Urinary bladder (tissue), 4 donors: ENCODE results near the gene SASS6. TPM values are rescaled to one million over a fixed set of nuclear protein-coding genes. Genes with fewer than 3 reads are reported as not detected.
"Not testable (repeated sequence)": the region's sequence is repeated elsewhere in the genome, so short reads cannot be mapped to it uniquely, and the experiment has no call there.

Experiments used
- DNase-seq: peaks from one replicate; pipeline ENCODE4 v3.0.0-alpha.2; 2015; ENCODE audit errors: extremely low spot score
- H3K27ac ChIP-seq: one replicate; pipeline ENCODE4 v1.5.1; 2013; ENCODE audit warnings: low read depth, mild to moderate bottlenecking, moderate library complexity
- H3K36me3 ChIP-seq: one replicate; pipeline ENCODE4 v1.6.1; 2013; ENCODE audit warnings: mild to moderate bottlenecking, moderate library complexity; ENCODE audit not compliant: insufficient read depth
- H3K4me1 ChIP-seq: one replicate; pipeline ENCODE4 v1.6.1; 2013; ENCODE audit warnings: mild to moderate bottlenecking, moderate library complexity; ENCODE audit not compliant: insufficient read depth
- H3K4me3 ChIP-seq: one replicate; pipeline ENCODE4 v1.5.1; 2013; ENCODE audit warnings: low read depth, low read length
- WGBS: extraction: QIAGEN DNeasy Blood & Tissue Kit; methylation state at CpG from one replicate; pipeline ENCODE4 v1.1.7; 2013; 5-methylcytosine and 5-hydroxymethylcytosine counted together
- polyA plus RNA-seq: library from polyadenylated mRNA; stranded (reverse); fragments of 200-250 nt; gene quantifications from one replicate; pipeline ENCODE4 v1.2.3, GENCODE V29; 2013
- small RNA-seq: library from RNA; depleted of rRNA; stranded (forward); fragments of <200 nt; gene quantifications from one replicate; pipeline ENCODE3, GENCODE V24; 2014
- total RNA-seq: library from RNA; depleted of rRNA; stranded (reverse); fragments of >200 nt; gene quantifications from one replicate; pipeline ENCODE4 v1.2.3, GENCODE V29; 2014
- donor health status: healthy with polysubstance abuse.
- donor health status: healthy.

Gene SASS6
- total and polyA plus RNA-seq, 2 donors = 2.4 to 8.6 TPM

- Histone ChIP-seq H3K4me1 (peaks cover 1% of the 10 kb centered on the region), H3K27ac (no peak overlapping the region), H3K4me3 (no peak overlapping the region), H3K36me3 (no peaks in the 10 kb centered on the region)
- 85% methylated on average over 4 of the region's 4 CpGs for WGBS
- no peak for DNase-seq
These were observed 82.6 kb downstream of the SASS6 start for GRCh38 chr1:100050139-100050538.

- not testable (repeated sequence) for H3K4me1 ChIP-seq, H3K4me3 ChIP-seq, DNase-seq, H3K36me3 ChIP-seq, H3K27ac ChIP-seq
- WGBS = 95% methylated on average over 11 of the region's 11 CpGs
These were observed 85.5 kb downstream of the SASS6 start for GRCh38 chr1:100047235-100047708.

GRCh38 chr1:100045206-100045605 lies 87.5 kb downstream of the SASS6 start:
- Histone ChIP-seq H3K4me3 (no peak overlapping the region), H3K27ac (no peak overlapping the region), H3K36me3 (no peaks in the 10 kb centered on the region), H3K4me1 (peaks cover under 1% of the 10 kb centered on the region)
- WGBS = 97% methylated on average over 5 of the region's 5 CpGs
- no peak for DNase-seq

- H3K27ac ChIP-seq = no peak overlapping the region
- WGBS = 12% methylated on average over 2 of the region's 2 CpGs
- H3K4me3 ChIP-seq = no peak overlapping the region
These were observed 93.1 kb downstream of the SASS6 start for GRCh38 chr1:100039591-100039990.

DNA sequence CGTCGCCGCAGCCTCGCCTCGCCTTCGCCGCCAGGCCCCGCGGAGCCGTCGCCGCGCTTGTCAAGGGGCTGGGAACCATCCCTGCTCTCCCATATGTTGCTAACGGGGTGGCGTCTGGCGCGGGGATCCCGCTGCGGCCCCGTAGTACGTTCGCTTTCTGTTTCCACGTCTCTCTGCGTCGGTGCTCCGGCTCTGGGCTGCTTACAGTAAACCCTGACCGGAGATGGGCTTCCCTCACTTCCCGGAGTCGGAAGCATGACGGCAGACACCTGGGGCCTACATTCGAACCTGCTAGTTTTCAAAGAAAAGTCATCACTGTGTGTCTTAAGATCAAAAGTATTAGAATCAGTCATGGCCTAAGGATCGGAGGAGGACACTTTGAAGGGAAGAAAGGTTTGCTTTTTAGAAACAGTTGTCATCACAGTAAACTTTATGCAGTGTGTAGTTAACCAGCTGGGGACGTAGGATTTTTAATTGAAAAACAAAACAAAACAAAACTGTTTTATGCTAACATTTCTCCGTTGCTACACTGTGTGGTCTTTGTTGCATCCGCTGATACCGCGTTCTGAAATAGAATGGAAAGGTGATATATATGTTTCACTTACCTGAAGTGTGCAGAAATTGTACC lies 94.0 kb downstream of the SASS6 start:
- Histone ChIP-seq H3K4me1 (peaks cover 4% of the 10 kb centered on the region), H3K4me3 (peak overlapping the region; percentile 93), H3K36me3 (no peaks in the 10 kb centered on the region), H3K27ac (peak overlapping the region; percentile 99)
- peak; percentile 33 for DNase-seq
- WGBS = under 1% methylated on average over 37 of the region's 37 CpGs

More at GRCh38 chr1:100039591-100039990, 93.1 kb downstream of the SASS6 start:
- Histone ChIP-seq H3K36me3 (no peaks in the 10 kb centered on the region), H3K4me1 (peaks cover 4% of the 10 kb centered on the region)
- no peak for DNase-seq

DNA sequence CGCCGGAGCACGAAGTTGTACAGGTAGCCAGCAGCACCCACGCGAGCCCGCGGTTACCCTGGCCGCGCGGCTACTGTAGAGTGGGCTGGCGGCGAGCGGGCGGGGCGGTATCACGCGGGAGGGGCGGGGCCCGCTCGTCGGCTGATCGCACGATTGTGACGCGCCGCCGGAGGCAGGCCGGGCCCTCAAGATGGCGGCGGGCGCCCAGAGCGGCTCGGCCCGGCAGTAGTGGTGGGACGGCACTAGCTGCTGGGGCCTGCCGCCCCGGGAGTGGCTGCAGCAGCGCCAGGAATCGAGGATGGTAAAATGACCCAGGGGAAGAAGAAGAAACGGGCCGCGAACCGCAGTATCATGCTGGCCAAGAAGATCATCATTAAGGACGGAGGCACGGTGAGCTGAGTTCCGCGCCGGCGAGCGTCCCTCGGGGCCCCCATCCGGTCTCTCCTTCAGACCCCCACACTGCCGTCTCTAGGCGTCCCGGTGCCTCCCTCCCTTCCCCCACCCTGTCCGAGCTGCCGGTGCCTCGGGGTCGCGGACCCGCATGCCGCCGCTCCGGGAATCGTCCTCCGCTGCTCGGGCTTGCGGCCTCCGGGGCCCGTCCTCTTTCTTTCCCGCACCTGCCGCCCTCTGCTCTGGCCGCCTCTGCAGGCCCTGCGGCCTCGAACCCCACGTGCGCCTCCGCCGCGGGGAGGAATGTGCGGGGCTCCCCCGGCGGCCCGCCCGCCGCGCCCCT lies 94.6 kb downstream of the SASS6 start:
- DNase-seq = peak; percentile 67
- H3K4me1 ChIP-seq = peaks cover 4% of the 10 kb centered on the region
- H3K4me3 ChIP-seq = peak overlapping the region; percentile 93
- H3K27ac ChIP-seq = peak overlapping the region; percentile 99
- WGBS = under 1% methylated on average over 87 of the region's 87 CpGs
- H3K36me3 ChIP-seq = no peaks in the 10 kb centered on the region

DNA sequence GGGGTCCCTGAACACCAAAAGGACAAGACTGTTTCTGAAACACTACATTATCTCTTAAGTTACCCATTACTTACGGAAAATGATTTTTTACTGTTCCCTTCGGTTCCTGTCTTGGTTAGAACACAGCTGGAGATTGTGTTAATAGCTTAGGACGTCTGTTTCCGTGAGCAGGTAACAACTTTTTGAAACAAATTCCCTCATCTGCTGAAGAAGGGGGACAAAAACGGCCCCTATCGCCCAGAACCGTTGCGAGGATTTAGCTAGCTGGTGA lies 95.1 kb downstream of the SASS6 start:
- Histone ChIP-seq H3K4me3 (peak overlapping the region; percentile 93), H3K27ac (peak overlapping the region; percentile 78), H3K4me1 (peaks cover 4% of the 10 kb centered on the region), H3K36me3 (no peaks in the 10 kb centered on the region)
- WGBS = under 1% methylated on average over 8 of the region's 8 CpGs
- no peak for DNase-seq

- DNase-seq = no peak
- H3K36me3 ChIP-seq = no peaks in the 10 kb centered on the region
- peak overlapping the region; percentile 93 for H3K4me3 ChIP-seq
- peaks cover 4% of the 10 kb centered on the region for H3K4me1 ChIP-seq
- WGBS = 24% methylated on average over 11 of the region's 11 CpGs
- no peak overlapping the region for H3K27ac ChIP-seq
These were observed 95.7 kb downstream of the SASS6 start for GRCh38 chr1:100036718-100037655.

DNA sequence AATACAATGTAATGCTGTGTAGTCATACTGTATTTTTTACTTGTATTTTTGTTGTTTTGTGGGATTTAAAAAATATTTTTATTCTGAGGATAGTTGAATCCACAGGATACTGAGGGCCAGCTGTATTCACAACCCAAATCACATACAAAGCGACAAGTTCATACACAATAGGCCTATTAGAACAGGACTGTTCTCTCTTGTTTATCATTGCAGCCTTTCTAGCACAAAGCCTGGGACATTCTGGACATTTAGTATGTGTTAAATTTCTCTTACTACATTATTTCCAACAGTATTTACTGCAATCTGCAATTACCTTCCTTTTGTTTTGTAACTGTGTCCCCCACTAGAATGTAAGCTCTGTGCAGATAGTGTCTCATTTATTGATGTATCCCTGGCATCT lies 97.5 kb downstream of the SASS6 start:
- WGBS = 95% methylated on average over 1 of the region's 1 CpG

DNA sequence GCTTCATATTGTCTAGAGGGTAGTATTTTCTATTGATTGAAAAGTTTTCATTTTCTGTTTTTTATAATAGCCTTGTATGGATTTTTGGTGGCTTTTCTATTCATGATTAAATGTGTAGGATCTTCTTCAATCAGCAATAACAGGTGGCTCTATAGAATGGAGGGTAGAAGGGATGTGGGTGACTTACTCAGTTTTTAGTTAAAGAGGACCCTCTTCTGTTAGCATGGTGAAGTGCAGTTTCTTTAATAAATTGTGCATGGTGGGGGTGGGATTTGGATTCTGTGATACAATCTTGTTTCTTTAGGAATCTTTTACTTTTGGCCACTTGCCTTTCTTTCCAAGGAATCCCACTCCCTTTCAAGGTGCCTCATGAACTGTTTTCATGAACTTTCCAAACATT lies 98.3 kb downstream of the SASS6 start:
- DNase-seq = no peak
- peaks cover 4% of the 10 kb centered on the region for H3K4me1 ChIP-seq
- no peak overlapping the region for H3K4me3 ChIP-seq
- no peak overlapping the region for H3K27ac ChIP-seq
- H3K36me3 ChIP-seq = no peaks in the 10 kb centered on the region

More for the DNA sequence above, 97.5 kb downstream of the SASS6 start:
- H3K27ac ChIP-seq = no peak overlapping the region
- H3K36me3 ChIP-seq = no peaks in the 10 kb centered on the region
- DNase-seq = no peak
- peaks cover 4% of the 10 kb centered on the region for H3K4me1 ChIP-seq
- no peak overlapping the region for H3K4me3 ChIP-seq

Small RNA genes within 50 kb of the gene (small RNA-seq; reads per million reads assigned to genes)
- not detected for gene AC093019.1

Other genes with a start within 250 kb of the SASS6 start
- 68.7 TPM for gene SLC35A3, start 162.9 kb downstream of the SASS6 start, total RNA-seq
- 13.7 TPM for gene SLC35A3, start 162.9 kb downstream of the SASS6 start, polyA plus RNA-seq
- gene TRMT13, start 233 bp upstream of the SASS6 start, total RNA-seq = 59.4 TPM
- gene TRMT13, start 233 bp upstream of the SASS6 start, polyA plus RNA-seq = 9.8 TPM
- gene LRRC39, start 45.3 kb upstream of the SASS6 start, total RNA-seq = 13.8 TPM
- gene LRRC39, start 45.3 kb upstream of the SASS6 start, polyA plus RNA-seq = 0.51 TPM
- gene DBT, start 116.9 kb upstream of the SASS6 start, total RNA-seq = 16.9 TPM
- gene DBT, start 116.9 kb upstream of the SASS6 start, polyA plus RNA-seq = 9.0 TPM
- gene RTCA, start 133.3 kb upstream of the SASS6 start, total RNA-seq = 28.8 TPM
- 17.1 TPM for gene RTCA, start 133.3 kb upstream of the SASS6 start, polyA plus RNA-seq
- gene CDC14A, start 219.6 kb upstream of the SASS6 start, total RNA-seq = 29.1 TPM
- gene CDC14A, start 219.6 kb upstream of the SASS6 start, polyA plus RNA-seq = 3.9 TPM